ENCODE measurements around the gene CD177.
"Not testable (repeated sequence)": the region's sequence is repeated elsewhere in the genome, so short reads cannot be mapped to it uniquely, and the experiment has no call there.

GRCh38 chr19:43365677-43366076 is 12.2 kb downstream of the CD177 start:
- not testable (repeated sequence) for TF ChIP-seq CTCF, POLR2A (IDR thresholded peaks at IDR 0.05)

Data from uterus (tissue), 2 donors.